ENCODE measurements around the gene IMPG1.

GRCh38 chr6:75986935-75987334, 85.5 kb downstream of the IMPG1 start:
- TF ChIP-seq CTCF (IDR thresholded peaks at IDR 0.05): no peak
- no peak for TF ChIP-seq STAT6 (CRISPR knock-in tag; conservative IDR thresholded peaks at IDR 0.05; ENCODE audit: low read depth)
- no peak for TF ChIP-seq IRF2 (CRISPR knock-in tag; IDR thresholded peaks at IDR 0.05; ENCODE audit: borderline replicate concordance, low read depth)
- no peak for TF ChIP-seq CBFB (CRISPR knock-in tag; IDR thresholded peaks at IDR 0.05; ENCODE audit: low read depth)
- no peak for TF ChIP-seq E2F5 (CRISPR knock-in tag; IDR thresholded peaks at IDR 0.05)
